WTC11 (cell line): ENCODE results near the gene TIGD2. TPM values are rescaled to one million over a fixed set of nuclear protein-coding genes. Genes with fewer than 3 reads are reported as not detected.

ENCODE experiments used
- ATAC-seq: fragments of 200-7000 bp; cut with Tn5 transposase; 2 replicates; pipeline ENCODE4 v1.10.0; 2021; ENCODE audit warnings: mild to moderate bottlenecking, moderate library complexity
- CTCF ChIA-PET: fragments of 300-600 bp; sonication (Branson Sonifier 250); formaldehyde crosslinking; loops from one replicate; lab custom pipeline; 2021; ENCODE audit warnings: antibody characterized with exemption; lab: Charles Lee
- POLR2A ChIA-PET: fragments of 350-600 bp; sonication (Branson Sonifier 250); formaldehyde crosslinking; loops from one replicate; lab custom pipeline; 2021; ENCODE audit warnings: antibody characterized with exemption; lab: Charles Lee
- DNase-seq: peaks from one replicate; pipeline ENCODE4 v3.0.0; 2021; ENCODE audit warnings: low spot score
- H3K27ac Mint-ChIP-seq: 2 replicates; pipeline ENCODE4 v1.8.0; 2021; ENCODE audit warnings: mixed read lengths
- H3K27me3 Mint-ChIP-seq: 2 replicates; pipeline ENCODE4 v1.8.0; 2021; ENCODE audit warnings: low read depth, mild to moderate bottlenecking, moderate library complexity, mixed read lengths
- H3K36me3 Mint-ChIP-seq: 2 replicates; pipeline ENCODE4 v1.8.0; 2021; ENCODE audit warnings: mixed read lengths
- H3K4me1 Mint-ChIP-seq: 2 replicates; pipeline ENCODE4 v1.8.0; 2022; ENCODE audit warnings: mixed read lengths
- H3K4me3 Mint-ChIP-seq: 2 replicates; pipeline ENCODE4 v1.8.0; 2021; ENCODE audit warnings: mild to moderate bottlenecking, moderate library complexity, mixed read lengths
- H3K9me3 Mint-ChIP-seq: 2 replicates; pipeline ENCODE4 v1.8.0; 2021; ENCODE audit warnings: mixed read lengths
- ATF6 ChIP-seq: sonication (generic); formaldehyde crosslinking; IDR thresholded peaks from 2 replicates; pipeline ENCODE4 v1.8.1; 2023; ENCODE audit warnings: mild to moderate bottlenecking, missing genetic modification reagents
- CBFB ChIP-seq: sonication (generic); formaldehyde crosslinking; IDR thresholded peaks from 2 replicates; pipeline ENCODE4 v1.8.1; 2022; ENCODE audit warnings: mild to moderate bottlenecking, low read depth, missing genetic modification reagents
- CREM ChIP-seq: sonication (generic); formaldehyde crosslinking; IDR thresholded peaks from 2 replicates; pipeline ENCODE4 v1.8.1; 2022; ENCODE audit warnings: mild to moderate bottlenecking, missing genetic modification reagents, moderate library complexity
- E2F1 ChIP-seq: sonication (generic); formaldehyde crosslinking; IDR thresholded peaks from 2 replicates; pipeline ENCODE4 v1.8.0; 2022; ENCODE audit warnings: mild to moderate bottlenecking, missing genetic modification reagents
- ELF4 ChIP-seq: sonication (generic); formaldehyde crosslinking; IDR thresholded peaks from 2 replicates; pipeline ENCODE4 v1.8.1; 2022; ENCODE audit warnings: low read depth, mild to moderate bottlenecking, moderate library complexity, missing genetic modification reagents
- ERG ChIP-seq: fragments of 250-450 bp; sonication (Bioruptor Pico); IDR thresholded peaks from 2 replicates; pipeline ENCODE4 v1.8.0; 2021; ENCODE audit warnings: mild to moderate bottlenecking
- FOXK1 ChIP-seq: sonication (generic); formaldehyde crosslinking; IDR thresholded peaks from 2 replicates; pipeline ENCODE4 v1.8.0; 2022; ENCODE audit warnings: mild to moderate bottlenecking, moderate library complexity, missing genetic modification reagents
- FOXP1 ChIP-seq: sonication (generic); formaldehyde crosslinking; IDR thresholded peaks from 2 replicates; pipeline ENCODE4 v1.8.0; 2022; ENCODE audit warnings: missing genetic modification reagents, mild to moderate bottlenecking, moderate library complexity, borderline replicate concordance
- FOXP4 ChIP-seq: sonication (generic); formaldehyde crosslinking; IDR thresholded peaks from 2 replicates; pipeline ENCODE4 v1.8.0; 2022; ENCODE audit warnings: mild to moderate bottlenecking, missing genetic modification reagents
- HMGXB4 ChIP-seq: sonication (generic); formaldehyde crosslinking; IDR thresholded peaks from 2 replicates; pipeline ENCODE4 v1.8.1; 2023; ENCODE audit warnings: mild to moderate bottlenecking, moderate library complexity, missing genetic modification reagents
- IRF2 ChIP-seq: sonication (generic); formaldehyde crosslinking; IDR thresholded peaks from 2 replicates; pipeline ENCODE4 v1.8.0; 2022; ENCODE audit warnings: low read depth, missing genetic modification reagents, borderline replicate concordance
- MLX ChIP-seq: sonication (generic); formaldehyde crosslinking; IDR thresholded peaks from 2 replicates; pipeline ENCODE4 v1.8.1; 2023; ENCODE audit warnings: mild to moderate bottlenecking, missing genetic modification reagents, moderate library complexity
- MYBL2 ChIP-seq: sonication (generic); formaldehyde crosslinking; IDR thresholded peaks from 2 replicates; pipeline ENCODE4 v1.8.1; 2023; ENCODE audit warnings: mild to moderate bottlenecking, moderate library complexity, missing genetic modification reagents
- NFE2L1 ChIP-seq: sonication (generic); formaldehyde crosslinking; IDR thresholded peaks from 2 replicates; pipeline ENCODE4 v1.8.1; 2023; ENCODE audit warnings: missing genetic modification reagents
- NR1H2 ChIP-seq: sonication (generic); formaldehyde crosslinking; IDR thresholded peaks from 2 replicates; pipeline ENCODE4 v1.9.0; 2021; ENCODE audit warnings: mild to moderate bottlenecking, moderate library complexity, missing genetic modification reagents
- NR3C1 ChIP-seq: sonication (generic); formaldehyde crosslinking; conservative IDR thresholded peaks from 2 replicates; pipeline ENCODE4 v1.8.1; 2023; ENCODE audit warnings: low read depth, mild to moderate bottlenecking, missing genetic modification reagents
- USF2 ChIP-seq: sonication (generic); formaldehyde crosslinking; IDR thresholded peaks from 2 replicates; pipeline ENCODE4 v1.8.1; 2023; ENCODE audit warnings: mild to moderate bottlenecking, missing genetic modification reagents, moderate library complexity
- ZNF121 ChIP-seq: sonication (generic); formaldehyde crosslinking; IDR thresholded peaks from 2 replicates; pipeline ENCODE4 v1.8.0; 2023; ENCODE audit warnings: missing genetic modification reagents
- total RNA-seq: library from RNA; stranded (reverse); gene quantifications from 3 replicates; pipeline ENCODE4 v1.2.3, GENCODE V29; 2021

Gene TIGD2
- total RNA-seq, 1 experiment from 2014 or later = 5.0 TPM

- no peak for TF ChIP-seq HMGXB4 (CRISPR knock-in tag)
- TF ChIP-seq NFE2L1 (CRISPR knock-in tag) = no peak
- no peak for TF ChIP-seq CBFB (CRISPR knock-in tag)
- no peak for TF ChIP-seq CREM (CRISPR knock-in tag)
- no peak for TF ChIP-seq FOXK1
- TF ChIP-seq E2F1 (CRISPR knock-in tag) = no peak
- no peak for TF ChIP-seq MYBL2 (CRISPR knock-in tag)
- TF ChIP-seq FOXP4 (CRISPR knock-in tag) = no peak
- no peak for TF ChIP-seq USF2 (CRISPR knock-in tag)
- no peak for TF ChIP-seq ZNF121 (CRISPR knock-in tag)
These were observed 5.8 kb downstream of the TIGD2 start (continued) for GRCh38 chr4:89117115-89117514.

- Mint-ChIP-seq H3K4me1 (peaks cover 7% of the 10 kb centered on the region), H3K36me3 (peaks cover 11% of the 10 kb centered on the region), H3K27ac (no peak overlapping the region), H3K4me3 (no peak overlapping the region), H3K27me3 (no peaks in the 10 kb centered on the region), H3K9me3 (peaks cover 12% of the 10 kb centered on the region)
- ATAC-seq (no peak), DNase-seq (no peak)
- ChIA-PET POLR2A (no interaction called here), CTCF (no interaction called here)
- TF ChIP-seq NR3C1 (CRISPR knock-in tag) (no peak), ELF4 (no peak)
These were observed 7.8 kb downstream of the TIGD2 start for GRCh38 chr4:89119166-89119565.

GRCh38 chr4:89119836-89120235 is 8.5 kb downstream of the TIGD2 start:
- TF ChIP-seq MLX (CRISPR knock-in tag) (no peak), NR1H2 (CRISPR knock-in tag) (no peak), CREM (CRISPR knock-in tag) (no peak), ATF6 (CRISPR knock-in tag) (no peak), ERG (no peak), IRF2 (CRISPR knock-in tag) (no peak), FOXP1 (CRISPR knock-in tag) (no peak)
- CTCF ChIA-PET = no interaction called here
- H3K4me3 Mint-ChIP-seq = no peak overlapping the region

More at GRCh38 chr4:89119836-89120235, 8.5 kb downstream of the TIGD2 start:
- Mint-ChIP-seq H3K4me1 (peaks cover 7% of the 10 kb centered on the region), H3K36me3 (peaks cover 11% of the 10 kb centered on the region), H3K27me3 (no peaks in the 10 kb centered on the region), H3K9me3 (peaks cover 12% of the 10 kb centered on the region), H3K27ac (no peak overlapping the region)
- no peak for DNase-seq
- ATAC-seq = no peak
- POLR2A ChIA-PET = no interaction called here
